Measurements from ENCODE around the gene TMEM170A. TPM values are rescaled to one million over a fixed set of nuclear protein-coding genes. Genes with fewer than 3 reads are reported as not detected.
"Not testable (repeated sequence)": the region's sequence is repeated elsewhere in the genome, so short reads cannot be mapped to it uniquely, and the experiment has no call there.

Gene TMEM170A
- total RNA-seq, 1 experiment from 2014 or later: 34.5 TPM

DNA sequence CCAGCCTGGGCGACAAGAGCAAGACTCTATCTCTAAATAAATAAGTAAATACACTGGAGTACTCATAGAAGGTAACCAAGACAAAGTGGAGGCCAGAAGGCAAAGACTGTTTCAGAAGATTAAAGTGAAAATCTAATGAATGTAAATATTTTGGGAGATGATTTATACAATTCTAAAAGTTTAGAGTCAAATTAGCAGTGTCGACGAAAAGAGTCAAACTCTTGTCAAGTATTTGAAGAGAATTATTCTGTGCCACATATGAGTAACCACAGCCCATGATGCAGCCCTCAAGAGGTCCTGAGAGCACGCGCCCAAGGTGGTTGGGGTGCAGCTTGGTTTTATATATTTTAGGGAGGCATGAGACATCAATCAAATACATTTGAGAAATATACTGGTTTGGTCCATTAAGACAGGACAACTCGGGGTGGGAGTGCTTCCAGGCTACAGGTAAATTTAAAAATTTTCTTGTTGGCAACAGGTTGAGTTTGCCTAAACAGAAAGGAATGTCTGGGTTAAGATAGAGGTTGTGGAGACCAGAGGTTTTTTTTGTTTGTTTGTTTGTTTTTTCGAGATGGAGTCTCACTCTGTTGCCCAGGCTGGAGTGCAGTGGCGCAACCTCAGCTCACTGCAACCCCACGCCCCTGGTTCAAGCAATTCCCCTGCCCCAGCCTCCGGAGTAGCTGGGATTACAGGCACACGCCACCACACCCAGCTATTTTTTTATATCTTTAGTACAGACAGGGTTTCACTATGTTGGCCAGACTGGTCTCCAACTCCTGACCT, 34.7 kb downstream of the TMEM170A start:
- no peak for ATAC-seq

DNA sequence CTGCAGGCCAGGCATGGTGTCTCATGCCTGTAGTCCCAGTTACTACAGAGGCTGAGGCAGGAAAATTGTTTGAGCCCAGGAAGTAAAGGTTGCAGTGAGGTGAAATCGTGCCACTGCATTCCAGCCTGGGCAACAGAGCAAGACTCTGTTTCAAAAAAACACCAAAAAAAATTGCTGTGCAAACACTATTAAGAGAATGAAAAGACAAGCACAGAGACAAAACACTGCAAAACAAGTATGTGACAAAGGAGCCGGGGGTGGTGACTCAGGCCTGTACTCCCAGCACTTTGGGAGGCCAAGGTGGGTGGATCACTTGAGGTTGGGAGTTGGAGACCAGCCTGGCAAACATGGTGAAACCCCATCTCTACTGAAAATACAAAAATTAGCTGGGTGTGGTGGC, 38.0 kb downstream of the TMEM170A start:
- DNase-seq (ENCODE audit: low read depth, low spot score); BruUV-seq (replicated peaks); RAD21 ChIA-PET (ENCODE audit: low non-redundant PET in 1 of 2, low total read pairs in 2 of 2, uncharacterized antibody in 2 of 2, unreplicated experiment in 2 of 2); H3K27me3 ChIP-seq (ENCODE audit: insufficient read depth, low read length); H3K9me3 ChIP-seq (ENCODE audit: control insufficient read depth in 1 of 2, insufficient read depth in 1 of 2, low read depth in 1 of 2, low read length in 2 of 2); H3K27ac ChIP-seq (ENCODE audit: low read depth, low read length); H2AFZ ChIP-seq (ENCODE audit: low read depth, low read length, poor library complexity, severe bottlenecking); H3K9me2 ChIP-seq (ENCODE audit: insufficient read depth); ATAC-seq; H3K9ac ChIP-seq (ENCODE audit: low read length); intact Hi-C loops (cut with micrococcal nuclease); H3K36me3 ChIP-seq (ENCODE audit: control insufficient read depth in 1 of 2, insufficient read depth in 2 of 2, low read length in 2 of 2); H3K4me3 ChIP-seq (replicated peaks in 1 of 2; ENCODE audit: low read depth in 1 of 2, low read length in 2 of 2); POLR2A ChIA-PET; H4K20me1 ChIP-seq (ENCODE audit: insufficient read depth): not testable (repeated sequence)
- CTCF ChIA-PET: interaction anchor here (1.1 to 1.5 kb wide), 2 partner anchors 39 to 41 kb away, joined by 3 to 5 read pairs; no protein-coding TSS in a partner anchor
- peak overlapping the region; percentile 18; the same call in 1 of the 2 replicates for H3K4me2 ChIP-seq (ENCODE audit: low read length)
- peaks cover 0 to 10% of the 10 kb centered on the region in 2 experiments; a peak in 3 of 4 replicates for H3K4me1 ChIP-seq (ENCODE audit: control insufficient read depth in 1 of 2, insufficient read depth in 2 of 2, low read length in 2 of 2)
- peaks cover 85% of the 10 kb centered on the region for H3K79me2 ChIP-seq (ENCODE audit: insufficient read depth, low read length)

More for the DNA sequence above, 34.7 kb downstream of the TMEM170A start:
- BruUV-seq (replicated peaks): no TSS peak
- Histone ChIP-seq H3K9ac (ENCODE audit: low read length) (no peak overlapping the region), H3K79me2 (ENCODE audit: insufficient read depth, low read length) (peaks cover 72% of the 10 kb centered on the region), H3K4me1 (ENCODE audit: control insufficient read depth in 1 of 2, insufficient read depth in 2 of 2, low read length in 2 of 2) (peaks cover 0 to 30% of the 10 kb centered on the region in 2 experiments; a peak in 3 of 4 replicates), H3K9me2 (ENCODE audit: insufficient read depth) (no peaks in the 10 kb centered on the region), H3K4me3 (replicated peaks in 1 of 2; ENCODE audit: low read depth in 1 of 2, low read length in 2 of 2) (no peak overlapping the region), H3K27me3 (ENCODE audit: insufficient read depth, low read length) (no peaks in the 10 kb centered on the region), H3K36me3 (ENCODE audit: control insufficient read depth in 1 of 2, insufficient read depth in 2 of 2, low read length in 2 of 2) (no peaks in the 10 kb centered on the region), H4K20me1 (ENCODE audit: insufficient read depth) (0 out of 2 replicates have a peak, but pooled peaks cover 4% of the 10 kb centered on the region), H3K27ac (ENCODE audit: low read depth, low read length) (no peak overlapping the region), H3K4me2 (ENCODE audit: low read length) (no peak overlapping the region), H3K9me3 (ENCODE audit: control insufficient read depth in 1 of 2, insufficient read depth in 1 of 2, low read depth in 1 of 2, low read length in 2 of 2) (no peaks in the 10 kb centered on the region), H2AFZ (ENCODE audit: low read depth, low read length, poor library complexity, severe bottlenecking) (no peak overlapping the region)
- ChIA-PET RAD21 (ENCODE audit: low non-redundant PET in 1 of 2, low total read pairs in 2 of 2, uncharacterized antibody in 2 of 2, unreplicated experiment in 2 of 2) (no interaction called here), POLR2A (no interaction called here), CTCF (no interaction called here)
- TF ChIP-seq EGR1 (IDR thresholded peaks at IDR 0.05; ENCODE audit: low read depth) (no peak), CEBPB (IDR thresholded peaks at IDR 0.05; ENCODE audit: low read depth) (no peak), ZNF274 (IDR thresholded peaks at IDR 0.05; ENCODE audit: low read depth, low read length) (no peak), POLR2A (IDR thresholded peaks at IDR 0.05; ENCODE audit: borderline replicate concordance, extremely low read depth, insufficient read depth, insufficient read length) (no peak), ZFX (IDR thresholded peaks at IDR 0.05) (no peak), SIN3A (IDR thresholded peaks at IDR 0.05; ENCODE audit: low read depth) (no peak), SP1 (IDR thresholded peaks at IDR 0.05; ENCODE audit: low read depth) (no peak), JUND (IDR thresholded peaks at IDR 0.05) (no peak), SRF (IDR thresholded peaks at IDR 0.05; ENCODE audit: low read depth) (no peak), TCF7L2 (IDR thresholded peaks at IDR 0.05; ENCODE audit: borderline replicate concordance, extremely low read depth, insufficient read depth, insufficient read length) (no peak), ELF1 (IDR thresholded peaks at IDR 0.05; ENCODE audit: borderline replicate concordance, low read depth) (no peak), POLR2AphosphoS5 (IDR thresholded peaks at IDR 0.05; ENCODE audit: low read depth, low read length) (no peak), EZH2 (IDR thresholded peaks at IDR 0.05) (no peak)
- TF ChIP-seq, protein P1, sequence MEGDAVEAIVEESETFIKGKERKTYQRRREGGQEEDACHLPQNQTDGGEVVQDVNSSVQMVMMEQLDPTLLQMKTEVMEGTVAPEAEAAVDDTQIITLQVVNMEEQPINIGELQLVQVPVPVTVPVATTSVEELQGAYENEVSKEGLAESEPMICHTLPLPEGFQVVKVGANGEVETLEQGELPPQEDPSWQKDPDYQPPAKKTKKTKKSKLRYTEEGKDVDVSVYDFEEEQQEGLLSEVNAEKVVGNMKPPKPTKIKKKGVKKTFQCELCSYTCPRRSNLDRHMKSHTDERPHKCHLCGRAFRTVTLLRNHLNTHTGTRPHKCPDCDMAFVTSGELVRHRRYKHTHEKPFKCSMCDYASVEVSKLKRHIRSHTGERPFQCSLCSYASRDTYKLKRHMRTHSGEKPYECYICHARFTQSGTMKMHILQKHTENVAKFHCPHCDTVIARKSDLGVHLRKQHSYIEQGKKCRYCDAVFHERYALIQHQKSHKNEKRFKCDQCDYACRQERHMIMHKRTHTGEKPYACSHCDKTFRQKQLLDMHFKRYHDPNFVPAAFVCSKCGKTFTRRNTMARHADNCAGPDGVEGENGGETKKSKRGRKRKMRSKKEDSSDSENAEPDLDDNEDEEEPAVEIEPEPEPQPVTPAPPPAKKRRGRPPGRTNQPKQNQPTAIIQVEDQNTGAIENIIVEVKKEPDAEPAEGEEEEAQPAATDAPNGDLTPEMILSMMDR (IDR thresholded peaks at IDR 0.05 in 2 of 3, conservative IDR thresholded peaks at IDR 0.05 in 1 of 3; ENCODE audit: borderline replicate concordance in 1 of 3, insufficient read depth in 1 of 3, low read depth in 2 of 3, low read length in 2 of 3): no peak
- TF ChIP-seq, protein P2, sequence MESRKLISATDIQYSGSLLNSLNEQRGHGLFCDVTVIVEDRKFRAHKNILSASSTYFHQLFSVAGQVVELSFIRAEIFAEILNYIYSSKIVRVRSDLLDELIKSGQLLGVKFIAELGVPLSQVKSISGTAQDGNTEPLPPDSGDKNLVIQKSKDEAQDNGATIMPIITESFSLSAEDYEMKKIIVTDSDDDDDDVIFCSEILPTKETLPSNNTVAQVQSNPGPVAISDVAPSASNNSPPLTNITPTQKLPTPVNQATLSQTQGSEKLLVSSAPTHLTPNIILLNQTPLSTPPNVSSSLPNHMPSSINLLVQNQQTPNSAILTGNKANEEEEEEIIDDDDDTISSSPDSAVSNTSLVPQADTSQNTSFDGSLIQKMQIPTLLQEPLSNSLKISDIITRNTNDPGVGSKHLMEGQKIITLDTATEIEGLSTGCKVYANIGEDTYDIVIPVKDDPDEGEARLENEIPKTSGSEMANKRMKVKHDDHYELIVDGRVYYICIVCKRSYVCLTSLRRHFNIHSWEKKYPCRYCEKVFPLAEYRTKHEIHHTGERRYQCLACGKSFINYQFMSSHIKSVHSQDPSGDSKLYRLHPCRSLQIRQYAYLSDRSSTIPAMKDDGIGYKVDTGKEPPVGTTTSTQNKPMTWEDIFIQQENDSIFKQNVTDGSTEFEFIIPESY (IDR thresholded peaks at IDR 0.05; ENCODE audit: extremely low read depth, insufficient replicate concordance, low read length): no peak
- intact Hi-C loops (cut with micrococcal nuclease): no loop called here
- DNase-seq (ENCODE audit: low read depth, low spot score): no peak

Data from HCT116 (cell line).